Testis (tissue), 3 donors: ENCODE results near the gene MAGEL2. TPM values are rescaled to one million over a fixed set of nuclear protein-coding genes. Genes with fewer than 3 reads are reported as not detected.
A peak's percentile ranks its signal among the peaks of the same experiment; 100 is the strongest.

Source experiments
- DNase-seq: peaks from one replicate; pipeline ENCODE4 v3.0.0-alpha.2; 2019
- H3K27ac ChIP-seq, 2 donors: fragments of 200-600 bp; sonication (generic); one replicate each; pipeline ENCODE4 v1.5.1; 2019
- H3K27me3 ChIP-seq: fragments of 200-600 bp; sonication (generic); one replicate; pipeline ENCODE4 v1.5.1; 2019
- H3K36me3 ChIP-seq: fragments of 200-600 bp; sonication (generic); one replicate; pipeline ENCODE4 v1.5.1; 2017; ENCODE audit warnings: low read depth; ENCODE audit errors: missing control alignments
- H3K4me1 ChIP-seq: fragments of 200-600 bp; sonication (generic); one replicate; pipeline ENCODE4 v1.5.1; 2019
- H3K4me3 ChIP-seq, 2 donors: fragments of 200-600 bp; sonication (generic); one replicate each; pipeline ENCODE4 v1.5.1; 2017 to 2019
- H3K9me3 ChIP-seq: fragments of 200-600 bp; sonication (generic); one replicate; pipeline ENCODE4 v1.5.1; 2017
- POLR2A ChIP-seq: fragments of 450-650 bp; IDR thresholded peaks from one replicate; pipeline ENCODE4 v1.6.1; 2017; ENCODE audit warnings: antibody characterized with exemption, mild to moderate bottlenecking, moderate library complexity
- WGBS, 2 donors: methylation state at CpG; one replicate each; pipeline ENCODE4 v1.1.5; 2018; 5-methylcytosine and 5-hydroxymethylcytosine counted together
- intact Hi-C: fragments of 100-400 bp; cut with DNase I; formaldehyde crosslinking; loops from one replicate; pipeline ENCODE4 v1.15.1; 2023; ENCODE audit warnings: low total_unique reads
- polyA plus RNA-seq: library from polyadenylated mRNA; stranded (reverse); fragments of 350-450 nt; fragmentation: Illumina TruSeq; extraction: RNeasy Lipid Tissue Mini Kit (QIAGEN cat#74804); gene quantifications from one replicate; pipeline ENCODE4 v1.2.3, GENCODE V29; 2014; ENCODE audit warnings: low read depth, low replicate concordance; ENCODE audit not compliant: insufficient read depth
- total RNA-seq, 2 donors: library from RNA; depleted of rRNA; stranded (reverse); fragments of >200 nt; gene quantifications; one replicate each; pipeline ENCODE4 v1.2.3, GENCODE V29; 2016
- TF ChIP-seq, protein P1 (sequence below), 3 experiments: fragments of 450-650 bp in 2 of 3; fragments of 200-600 bp in 1 of 3; sonication (generic) in 1 of 3; IDR thresholded peaks; one replicate each; pipeline ENCODE4 v1.5.1; 2016 to 2019; ENCODE audit warnings: antibody characterized with exemption in 3 of 3, mild to moderate bottlenecking in 2 of 3, moderate library complexity in 1 of 3

Gene MAGEL2
- total and polyA plus RNA-seq, 3 donors from 2014 or later: 1.9 to 5.8 (median 3.5) TPM

DNA sequence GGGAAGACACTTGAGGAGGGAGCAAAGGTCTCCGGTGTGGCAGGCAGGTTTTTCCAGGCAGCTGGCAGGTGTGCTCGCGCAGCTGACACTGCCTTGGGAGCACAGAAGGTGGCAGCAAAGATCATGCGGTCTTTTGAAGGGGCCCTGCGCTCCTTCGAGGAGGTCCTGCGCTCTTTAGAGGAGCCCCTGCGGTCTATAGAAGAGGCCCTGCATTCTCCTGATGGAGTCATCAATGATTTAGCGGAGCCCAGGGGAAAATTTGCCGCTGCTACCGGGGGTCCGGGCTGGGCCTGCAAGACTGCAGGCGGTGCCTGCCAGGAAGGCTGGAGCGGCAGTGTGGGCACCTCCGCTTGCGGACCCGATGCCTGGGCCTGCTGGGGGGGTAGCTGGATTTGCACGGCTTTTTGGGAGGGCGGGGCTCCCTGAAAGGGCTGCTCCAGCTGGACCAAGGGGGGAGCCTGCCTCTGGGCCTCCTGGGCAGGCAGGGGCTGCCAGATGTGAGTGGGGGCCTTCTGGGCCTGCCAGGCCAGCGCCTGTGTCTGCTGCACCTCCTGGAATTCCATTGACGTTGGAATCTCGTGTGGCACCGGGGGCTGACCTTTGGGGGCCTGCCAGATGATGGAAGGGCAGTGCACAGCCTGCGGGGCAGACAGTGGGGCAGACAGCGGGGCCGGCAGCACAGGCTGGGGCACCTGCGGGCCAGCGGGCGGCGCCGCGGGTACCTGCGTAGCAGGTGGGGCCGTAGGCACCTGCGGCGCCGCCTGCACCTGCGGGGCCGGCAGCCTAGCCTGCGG lies 2.1 kb downstream of the MAGEL2 start:
- Histone ChIP-seq H3K4me3 (no peak overlapping the region), H3K36me3 (no peaks in the 10 kb centered on the region), H3K27me3 (no peaks in the 10 kb centered on the region), H3K27ac (no peak overlapping the region), H3K9me3 (no peaks in the 10 kb centered on the region), H3K4me1 (no peaks in the 10 kb centered on the region)
- intact Hi-C loops: loop anchor here (10.0 kb wide), 1 partner anchor 219 kb away; no protein-coding TSS in a partner anchor
- WGBS, 2 donors: 74 to 83% methylated on average over 15 to 40 of the region's 40 CpGs
- no peak for DNase-seq
- no peak for TF ChIP-seq POLR2A
- TF ChIP-seq, protein P1, sequence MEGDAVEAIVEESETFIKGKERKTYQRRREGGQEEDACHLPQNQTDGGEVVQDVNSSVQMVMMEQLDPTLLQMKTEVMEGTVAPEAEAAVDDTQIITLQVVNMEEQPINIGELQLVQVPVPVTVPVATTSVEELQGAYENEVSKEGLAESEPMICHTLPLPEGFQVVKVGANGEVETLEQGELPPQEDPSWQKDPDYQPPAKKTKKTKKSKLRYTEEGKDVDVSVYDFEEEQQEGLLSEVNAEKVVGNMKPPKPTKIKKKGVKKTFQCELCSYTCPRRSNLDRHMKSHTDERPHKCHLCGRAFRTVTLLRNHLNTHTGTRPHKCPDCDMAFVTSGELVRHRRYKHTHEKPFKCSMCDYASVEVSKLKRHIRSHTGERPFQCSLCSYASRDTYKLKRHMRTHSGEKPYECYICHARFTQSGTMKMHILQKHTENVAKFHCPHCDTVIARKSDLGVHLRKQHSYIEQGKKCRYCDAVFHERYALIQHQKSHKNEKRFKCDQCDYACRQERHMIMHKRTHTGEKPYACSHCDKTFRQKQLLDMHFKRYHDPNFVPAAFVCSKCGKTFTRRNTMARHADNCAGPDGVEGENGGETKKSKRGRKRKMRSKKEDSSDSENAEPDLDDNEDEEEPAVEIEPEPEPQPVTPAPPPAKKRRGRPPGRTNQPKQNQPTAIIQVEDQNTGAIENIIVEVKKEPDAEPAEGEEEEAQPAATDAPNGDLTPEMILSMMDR (IDR thresholded peaks at IDR 0.05): peak in 1 of 3 experiments; percentile 14

DNA sequence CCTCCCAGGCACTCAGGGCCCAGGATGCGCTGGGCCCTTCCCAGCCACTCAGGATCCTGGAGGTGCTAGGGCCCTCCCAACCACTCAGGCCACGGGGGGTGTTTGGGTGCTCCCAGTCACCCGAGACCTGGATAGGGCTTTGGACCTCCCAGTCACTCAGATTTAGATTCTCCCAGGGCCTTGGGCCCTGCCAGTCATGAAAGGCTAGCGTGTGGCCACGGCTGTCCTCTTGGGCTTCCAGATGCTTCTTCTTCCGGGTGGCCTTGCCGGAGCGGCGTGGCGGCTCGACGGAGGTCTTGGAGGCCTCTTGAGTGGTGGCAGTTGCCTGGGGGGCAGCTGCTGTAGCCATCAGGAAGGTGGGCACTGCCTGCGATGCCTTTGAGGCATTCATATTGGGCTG lies 2.8 kb downstream of the MAGEL2 start:
- WGBS, 2 donors: 96% methylated on average over 12 of the region's 13 CpGs; no CpG with 5 or more reads in 1 of the 2 donors
- DNase-seq: no peak
- no peaks in the 10 kb centered on the region for H3K36me3 ChIP-seq
- no peaks in the 10 kb centered on the region for H3K27me3 ChIP-seq
- no peak overlapping the region for H3K4me3 ChIP-seq
- H3K4me1 ChIP-seq: no peaks in the 10 kb centered on the region
- TF ChIP-seq, protein P1 (IDR thresholded peaks at IDR 0.05): no peak
- TF ChIP-seq POLR2A: no peak
- intact Hi-C loops: loop anchor here (10.0 kb wide), 1 partner anchor 220 kb away; no protein-coding TSS in a partner anchor
- H3K27ac ChIP-seq: no peak overlapping the region
- H3K9me3 ChIP-seq: no peaks in the 10 kb centered on the region

DNA sequence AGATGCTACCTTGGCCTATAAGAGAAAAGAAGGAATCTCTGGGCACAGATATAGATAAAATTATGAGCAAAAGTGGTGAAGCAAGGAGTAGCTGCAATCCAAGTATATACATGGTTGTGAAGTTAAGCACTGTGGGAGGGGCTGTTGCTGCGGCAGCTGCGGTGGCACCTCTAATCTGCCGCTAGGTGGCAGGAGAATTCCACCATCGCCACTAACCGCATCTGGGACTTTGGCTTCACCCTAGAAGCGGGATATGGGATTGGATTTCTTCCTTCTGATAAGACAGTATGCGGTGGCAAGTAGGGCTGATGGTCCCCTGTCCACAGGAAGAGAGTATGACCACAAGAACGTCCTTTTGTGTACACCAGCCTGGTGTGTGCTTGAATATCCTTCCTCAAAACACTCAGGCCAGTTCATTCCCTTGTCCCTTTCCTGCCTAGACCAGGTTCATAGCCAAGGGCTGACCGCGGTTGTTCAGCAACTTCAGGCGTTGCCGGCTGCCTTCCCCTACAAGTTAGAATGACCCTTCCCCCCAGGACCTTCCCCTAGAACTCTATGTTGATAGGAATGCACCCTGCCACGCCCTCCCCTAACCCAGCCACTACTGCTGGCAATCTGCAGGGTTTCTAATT lies 5.1 kb downstream of the MAGEL2 start:
- TF ChIP-seq, protein P1 (IDR thresholded peaks at IDR 0.05): peak; percentile 54 to 86 (median 80)
- TF ChIP-seq POLR2A: no peak
- H3K36me3 ChIP-seq: no peaks in the 10 kb centered on the region
- no peaks in the 10 kb centered on the region for H3K4me1 ChIP-seq
- H3K27ac ChIP-seq: no peak overlapping the region
- WGBS, 2 donors: 15 to 17% methylated on average over 13 of the region's 13 CpGs
- no peaks in the 10 kb centered on the region for H3K27me3 ChIP-seq
- H3K4me3 ChIP-seq: no peak overlapping the region
- H3K9me3 ChIP-seq: no peaks in the 10 kb centered on the region
- intact Hi-C loops: loop anchor here (10.0 kb wide), 1 partner anchor 222 kb away; no protein-coding TSS in a partner anchor
- DNase-seq: peak; percentile 74

DNA sequence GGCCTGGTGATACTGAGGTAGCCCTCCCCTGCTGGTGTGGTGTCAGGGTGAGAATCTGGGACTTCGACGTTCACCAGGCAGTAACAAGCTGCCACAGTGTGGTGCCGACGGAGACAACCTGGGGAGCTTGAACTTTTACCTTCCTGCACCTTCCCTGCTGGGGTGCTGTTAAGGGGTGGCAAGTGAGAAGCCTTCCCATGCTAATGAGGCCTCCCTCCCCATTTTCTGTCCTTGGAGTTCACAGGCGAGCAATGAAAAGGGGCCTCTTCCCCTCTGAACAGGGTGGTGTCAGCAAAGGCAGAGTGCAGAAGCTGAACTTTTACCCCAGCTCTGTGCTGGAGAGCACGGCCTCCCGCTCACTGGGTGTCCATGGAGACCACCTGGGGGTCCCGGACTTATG lies 13.5 kb downstream of the MAGEL2 start:
- Histone ChIP-seq H3K9me3 (no peaks in the 10 kb centered on the region), H3K36me3 (no peaks in the 10 kb centered on the region), H3K27ac (no peak overlapping the region), H3K4me1 (no peaks in the 10 kb centered on the region), H3K4me3 (no peak overlapping the region), H3K27me3 (no peaks in the 10 kb centered on the region)
- TF ChIP-seq, protein P1 (IDR thresholded peaks at IDR 0.05): no peak
- no peak for TF ChIP-seq POLR2A
- WGBS, 2 donors: 39 to 59% methylated on average over 6 to 8 of the region's 8 CpGs
- DNase-seq: no peak
- intact Hi-C loops: no loop called here
